H1 (cell line): ENCODE data around the gene MECR. TPM values are rescaled to one million over a fixed set of nuclear protein-coding genes. Genes with fewer than 3 reads are reported as not detected.
A peak's percentile ranks its signal among the peaks of the same experiment; 100 is the strongest.

Experiments used
- ASH2L ChIP-seq: fragments of 200-600, 300-600 bp; sonication (generic); IDR thresholded peaks from one replicate; pipeline ENCODE4 v1.7.1; 2017; ENCODE audit warnings: low read length
- CREB1 ChIP-seq: IDR thresholded peaks from 2 replicates; pipeline ENCODE4 v1.6.1; 2012; ENCODE audit warnings: inconsistent platforms
- CTBP2 ChIP-seq: IDR thresholded peaks from 2 replicates; pipeline ENCODE4 v1.7.0; 2011; ENCODE audit warnings: borderline replicate concordance, mild to moderate bottlenecking, moderate library complexity, mixed read lengths, low read length; ENCODE audit not compliant: insufficient read depth, insufficient read length
- EZH2 ChIP-seq: fragments of 200-600 bp; sonication (generic); IDR thresholded peaks from 2 replicates; pipeline ENCODE4 v1.7.1; 2012; ENCODE audit warnings: low read depth, mild to moderate bottlenecking, moderate library complexity, low read length, inconsistent platforms; ENCODE audit not compliant: severe bottlenecking
- GABPA ChIP-seq: IDR thresholded peaks from 2 replicates; pipeline ENCODE4 v1.6.1; 2011; ENCODE audit warnings: mild to moderate bottlenecking, low read length, moderate library complexity, borderline replicate concordance; ENCODE audit not compliant: insufficient read depth
- GTF2F1 ChIP-seq: IDR thresholded peaks from 2 replicates; pipeline ENCODE4 v1.6.1; 2012; ENCODE audit warnings: low read depth, low read length, improper control_type of control experiment, borderline replicate concordance
- JUN ChIP-seq: IDR thresholded peaks from 2 replicates; pipeline ENCODE4 v1.6.1; 2011; ENCODE audit warnings: low read depth, mild to moderate bottlenecking, improper control_type of control experiment, low read length
- KDM1A ChIP-seq: fragments of 200-600, 300-600 bp; sonication (generic); IDR thresholded peaks from 2 replicates; pipeline ENCODE4 v1.7.1; 2016; ENCODE audit warnings: mild to moderate bottlenecking, low read length, borderline replicate concordance
- NANOG ChIP-seq: IDR thresholded peaks from 2 replicates; pipeline ENCODE4 v1.6.1; 2011; ENCODE audit warnings: low read length, low read depth, mild to moderate bottlenecking, inconsistent platforms; ENCODE audit not compliant: insufficient read depth, poor library complexity, severe bottlenecking
- NRF1 ChIP-seq: IDR thresholded peaks from 2 replicates; pipeline ENCODE4 v1.6.1; 2011; ENCODE audit warnings: mild to moderate bottlenecking, low read depth, low read length, improper control_type of control experiment
- POLR2AphosphoS5 ChIP-seq: IDR thresholded peaks from 2 replicates; pipeline ENCODE4 v1.6.1; 2011; ENCODE audit warnings: low read depth, low read length
- RNF2 ChIP-seq: fragments of 200-900, 300-1000 bp; sonication (generic); IDR thresholded peaks from 2 replicates; pipeline ENCODE4 v1.7.1; 2016; ENCODE audit warnings: borderline replicate concordance, low read depth, mild to moderate bottlenecking, antibody characterized with exemption, low read length; ENCODE audit not compliant: poor library complexity, severe bottlenecking; ENCODE audit errors: missing control alignments
- RXRA ChIP-seq: IDR thresholded peaks from 2 replicates; pipeline ENCODE4 v1.6.1; 2011; ENCODE audit warnings: low read depth, mild to moderate bottlenecking, low read length, moderate library complexity; ENCODE audit not compliant: insufficient read depth
- SIX5 ChIP-seq: IDR thresholded peaks from 2 replicates; pipeline ENCODE4 v1.6.1; 2011; ENCODE audit warnings: mild to moderate bottlenecking, low read depth, low read length
- SP1 ChIP-seq: IDR thresholded peaks from 2 replicates; pipeline ENCODE4 v1.6.1; 2011; ENCODE audit warnings: low read depth, low read length
- SRF ChIP-seq: IDR thresholded peaks from 2 replicates; pipeline ENCODE4 v1.6.1; 2011; ENCODE audit warnings: mild to moderate bottlenecking, low read depth, low read length, moderate library complexity
- TAF7 ChIP-seq: optimal IDR thresholded peaks from 2 replicates; pipeline ENCODE3; 2011; ENCODE audit warnings: low read depth, mild to moderate bottlenecking, inconsistent platforms, low read length, moderate library complexity, borderline replicate concordance
- TEAD4 ChIP-seq: IDR thresholded peaks from 2 replicates; pipeline ENCODE4 v1.6.1; 2012; ENCODE audit warnings: low read depth, low read length, inconsistent platforms, mixed read lengths
- USF2 ChIP-seq: IDR thresholded peaks from 2 replicates; pipeline ENCODE4 v1.6.1; 2011; ENCODE audit warnings: low read length, improper control_type of control experiment
- YY1 ChIP-seq: IDR thresholded peaks from 2 replicates; pipeline ENCODE4 v1.6.1; 2011; ENCODE audit warnings: low read depth, mild to moderate bottlenecking, low read length
- polyA plus RNA-seq, 7 experiments: library from polyadenylated mRNA; depleted of rRNA in 3 of 7; stranded (reverse) in 5 of 7; unstranded in 2 of 7; fragments of >200 nt in 5 of 7; fragments of 200-250 nt in 2 of 7; gene quantifications; 1 replicate in 5 of 7; 2 replicates in 1 of 7; 4 replicates in 1 of 7; pipeline versions ENCODE4 v1.2.1 to v1.2.3, GENCODE V29; 2011 to 2013; ENCODE audit warnings: missing spikeins in 2 of 7, mixed read lengths in 2 of 7
- total RNA-seq: library from RNA; stranded (reverse); fragmentation: NEBNext Ultra II Directional; extraction: Animal tissue kit (Norgen Biotek cat#: 25700); gene quantifications from 2 replicates; pipeline ENCODE4 v1.2.1, GENCODE V29; 2021
- TF ChIP-seq, protein P1 (sequence below): IDR thresholded peaks from 2 replicates; pipeline ENCODE4 v1.6.1; 2012; ENCODE audit warnings: inconsistent platforms

MECR gene
- total and polyA plus RNA-seq, 2 of the 8 experiments (the other 6 are each of a cell fraction or from before 2014, with no cell fraction given), result 24.2 to 24.4 TPM

DNA sequence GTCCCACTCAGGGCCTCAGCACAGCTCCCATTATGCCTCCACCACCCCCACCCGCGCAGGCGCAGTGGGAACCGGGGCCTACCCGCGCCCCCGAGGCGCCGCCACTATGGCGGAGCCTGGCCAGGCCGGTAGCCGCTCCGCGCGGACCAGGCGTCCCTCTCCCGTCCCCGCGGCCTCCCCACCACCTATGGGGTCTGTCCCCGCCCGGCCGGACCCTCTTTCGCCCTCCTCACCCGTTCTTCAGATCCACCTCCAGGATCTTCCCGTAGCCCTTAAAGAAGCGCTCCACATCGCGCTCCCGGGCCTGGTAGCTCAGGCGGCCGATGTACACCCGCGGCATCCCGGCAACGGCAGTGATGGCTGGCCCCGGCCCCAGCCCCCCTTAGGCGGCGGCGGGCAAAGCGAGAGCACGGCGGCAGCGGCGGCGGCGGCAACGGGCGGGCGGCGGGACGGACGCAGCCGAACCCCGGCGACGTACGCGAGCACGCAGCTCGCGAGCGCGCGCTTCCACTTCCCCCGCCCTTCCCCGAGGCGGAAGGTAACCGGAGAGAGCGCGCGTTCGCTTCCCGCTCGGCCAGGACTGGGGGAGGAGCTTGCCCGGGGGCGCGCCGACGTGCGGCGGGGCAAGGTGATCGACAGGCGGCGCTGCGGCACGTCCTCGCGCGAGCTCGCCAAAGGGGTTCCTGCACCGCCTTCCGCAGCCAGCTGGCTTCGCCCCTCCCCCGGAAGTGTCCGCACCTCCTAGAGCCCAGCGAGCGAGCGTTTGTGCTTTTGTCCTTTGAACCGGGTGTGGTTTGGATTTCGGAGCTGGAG, 49.1 kb downstream of the MECR start, which contains the start of gene SRSF4 (continued):
- TF ChIP-seq EZH2 (no peak), GTF2F1 (no peak; the same call in 1 of the 2 replicates), RNF2 (no peak), YY1 (peak; percentile 86), POLR2AphosphoS5 (peak; percentile 67), NRF1 (peak; percentile 59), ASH2L (peak; percentile 95), RXRA (no peak), SIX5 (no peak), CREB1 (peak; percentile 79), NANOG (no peak), GABPA (peak; percentile 62; the same call in 1 of the 2 replicates), SP1 (0 out of 2 replicates have a peak, but pooled peaks have one; percentile 49), TAF7 (peak; percentile 76), CTBP2 (no peak), TEAD4 (no peak), JUN (no peak), SRF (no peak), USF2 (no peak), KDM1A (no peak)
- TF ChIP-seq, protein P1, sequence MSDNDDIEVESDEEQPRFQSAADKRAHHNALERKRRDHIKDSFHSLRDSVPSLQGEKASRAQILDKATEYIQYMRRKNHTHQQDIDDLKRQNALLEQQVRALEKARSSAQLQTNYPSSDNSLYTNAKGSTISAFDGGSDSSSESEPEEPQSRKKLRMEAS, result peak; percentile 72; the same call in 1 of the 2 replicates
